OCI-LY3 (cell line): ENCODE measurements around the gene SMIM21.

ENCODE experiments used
- CTCF ChIP-seq: fragments of 200-600, 300-600 bp; sonication (generic); IDR thresholded peaks from 2 replicates; pipeline ENCODE4 v1.5.1; 2014; ENCODE audit warnings: antibody characterized with exemption, low read length, low read depth
- EZH2phosphoT487 ChIP-seq: fragments of 200-600 bp; shearing (Covaris generic); IDR thresholded peaks from 2 replicates; pipeline ENCODE4 v1.6.1; 2018; ENCODE audit warnings: antibody characterized with exemption, mixed run types, low read depth

- TF ChIP-seq CTCF (no peak), EZH2phosphoT487 (no peak)
Observed at GRCh38 chr18:75365254-75365629, 62.3 kb downstream of the SMIM21 start.
